HepG2 (cell line): ENCODE data around the gene WBP1. TPM values are rescaled to one million over a fixed set of nuclear protein-coding genes. Genes with fewer than 3 reads are reported as not detected.
A peak's percentile ranks its signal among the peaks of the same experiment; 100 is the strongest.

Experiments
- AGO1 ChIP-seq: fragments of 200-400 bp; formaldehyde crosslinking; IDR thresholded peaks from 2 replicates; pipeline ENCODE4 v1.6.1; 2017; ENCODE audit warnings: mild to moderate bottlenecking, low read depth, low read length, moderate library complexity; ENCODE audit not compliant: poor library complexity, severe bottlenecking
- NAIF1 ChIP-seq: sonication (generic); formaldehyde crosslinking; IDR thresholded peaks from 2 replicates; pipeline ENCODE4 v1.5.0; 2020; ENCODE audit warnings: mild to moderate bottlenecking, missing genetic modification reagents, borderline replicate concordance
- NFKBIZ ChIP-seq: IDR thresholded peaks from 2 replicates; pipeline ENCODE4 v1.6.1; 2018; ENCODE audit warnings: missing genetic modification reagents, missing compliant biosample characterization
- RNF2 ChIP-seq: fragments of 450-650 bp; conservative IDR thresholded peaks from 2 replicates; pipeline ENCODE4 v1.6.1; 2016; ENCODE audit warnings: low read depth
- SATB2 ChIP-seq: sonication (generic); formaldehyde crosslinking; IDR thresholded peaks from 2 replicates; pipeline ENCODE4 v1.5.0; 2020; ENCODE audit warnings: missing genetic modification reagents
- TCF12 ChIP-seq, 2 experiments: fragments of 450-650 bp in 1 of 2; sonication (generic) in 1 of 2; formaldehyde crosslinking in 1 of 2; IDR thresholded peaks; 2 replicates each; pipeline versions ENCODE4 v1.6.1 to v1.8.0; 2017 to 2022; ENCODE audit warnings: antibody characterized with exemption in 1 of 2, mild to moderate bottlenecking in 1 of 2, missing genetic modification reagents in 1 of 2, moderate library complexity in 1 of 2
- ZNF333 ChIP-seq: sonication (generic); formaldehyde crosslinking; IDR thresholded peaks from 2 replicates; pipeline ENCODE4 v1.4.0; 2020; ENCODE audit warnings: mild to moderate bottlenecking, missing genetic modification reagents, borderline replicate concordance
- ZNF335 ChIP-seq: sonication (generic); formaldehyde crosslinking; IDR thresholded peaks from 2 replicates; pipeline ENCODE4 v1.4.0; 2020; ENCODE audit warnings: missing genetic modification reagents
- ZNF570 ChIP-seq: sonication (generic); formaldehyde crosslinking; IDR thresholded peaks from 2 replicates; pipeline ENCODE4 v1.4.0; 2020; ENCODE audit warnings: mild to moderate bottlenecking, missing genetic modification reagents, borderline replicate concordance
- ZNF605 ChIP-seq: sonication (generic); formaldehyde crosslinking; IDR thresholded peaks from 2 replicates; pipeline ENCODE4 v1.8.0; 2022; ENCODE audit warnings: mild to moderate bottlenecking, missing genetic modification reagents
- ZNF766 ChIP-seq: sonication (generic); formaldehyde crosslinking; IDR thresholded peaks from 2 replicates; pipeline ENCODE4 v1.5.0; 2020; ENCODE audit warnings: missing genetic modification reagents, borderline replicate concordance
- polyA plus RNA-seq, 8 experiments: library from polyadenylated mRNA; depleted of rRNA in 3 of 8; stranded (reverse) in 7 of 8; unstranded in 1 of 8; fragments of >200 nt; fragmentation: Illumina TruSeq in 4 of 8; extraction: Trizol in 4 of 8; gene quantifications; 2 replicates each; pipeline versions ENCODE4 v1.2.1 to v1.2.3, GENCODE V29; 2011 to 2016; ENCODE audit warnings: low read depth in 4 of 8, missing spikeins in 1 of 8, mixed read lengths in 1 of 8; ENCODE audit not compliant: insufficient read depth in 1 of 8
- total RNA-seq, 5 experiments: library from RNA; depleted of rRNA; stranded (reverse); fragments of >200 nt; fragmentation: Illumina TruSeq; extraction: Trizol; gene quantifications; 2 replicates each; pipeline ENCODE4 v1.2.3, GENCODE V29; 2016; ENCODE audit warnings: low read depth in 1 of 5
- TF ChIP-seq, protein P1 (sequence below): sonication (generic); formaldehyde crosslinking; IDR thresholded peaks from 2 replicates; pipeline ENCODE4 v1.8.0; 2022; ENCODE audit warnings: mild to moderate bottlenecking, missing genetic modification reagents
- TF ChIP-seq, protein P2 (sequence below), 2 experiments: fragments of 450-650 bp in 1 of 2; sonication (generic) in 1 of 2; formaldehyde crosslinking in 1 of 2; IDR thresholded peaks; 2 replicates each; pipeline versions ENCODE4 v1.6.1 to v1.8.0; 2016 to 2022; ENCODE audit warnings: antibody characterized with exemption in 1 of 2, mild to moderate bottlenecking in 1 of 2, missing genetic modification reagents in 1 of 2
- TF ChIP-seq, protein P3 (sequence below): sonication (generic); formaldehyde crosslinking; conservative IDR thresholded peaks from 2 replicates; pipeline ENCODE4 v1.4.0; 2020; ENCODE audit warnings: missing genetic modification reagents

The WBP1 gene
- total and polyA plus RNA-seq, 2 of the 13 experiments (the other 11 are each of a cell fraction or from before 2014, with no cell fraction given), result 38.8 to 85.7 TPM

DNA sequence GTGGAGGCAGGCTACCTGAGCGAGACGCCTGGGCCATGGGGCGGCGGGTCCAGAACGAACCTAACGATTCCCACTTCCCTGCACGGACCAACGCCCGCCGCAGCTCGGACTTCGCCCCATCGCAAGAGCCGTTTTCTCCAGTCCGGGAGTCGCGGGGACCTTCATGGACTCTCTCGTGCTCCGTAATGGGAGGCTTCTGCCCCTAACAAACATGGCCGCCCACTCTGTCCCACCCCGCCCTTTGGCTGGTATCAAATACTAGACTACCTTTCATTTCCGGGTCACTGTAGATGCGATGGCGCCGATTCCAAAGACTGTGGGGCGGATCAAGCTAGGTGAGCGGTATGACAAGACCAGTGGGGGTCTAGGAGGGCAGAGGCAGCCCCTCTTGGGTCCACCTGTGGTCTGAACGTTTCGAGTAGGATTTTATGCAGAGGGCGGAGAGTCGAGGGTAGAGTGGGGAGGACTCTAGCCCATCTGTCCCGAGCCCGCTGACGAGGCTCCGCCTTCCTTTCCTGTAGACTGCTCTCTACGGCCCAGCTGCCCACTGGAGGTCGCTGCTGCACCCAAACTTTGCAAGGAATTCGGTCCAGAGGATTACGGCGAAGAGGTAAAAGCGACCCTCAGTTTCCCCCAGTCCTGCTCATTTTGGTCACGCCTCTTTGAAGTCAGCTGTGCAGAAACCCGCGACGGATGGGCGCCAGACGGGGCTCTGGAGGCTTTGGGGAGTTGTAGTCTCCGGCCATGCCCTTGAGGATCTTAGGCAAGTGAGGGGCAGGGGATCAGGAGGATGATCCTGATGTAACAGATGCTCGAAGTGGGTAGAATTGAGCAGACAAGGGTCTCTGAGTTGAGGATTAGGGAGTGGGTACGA is 24.8 kb downstream of the WBP1 start, which contains the start of the genes CCDC142 and TTC31 (continued):
- no peak for TF ChIP-seq ZNF570 (CRISPR knock-in tag)
- TF ChIP-seq RNF2, result no peak
- TF ChIP-seq SATB2 (CRISPR knock-in tag), result no peak; the same call in 1 of the 2 replicates
- peak; percentile 93 for TF ChIP-seq ZNF335 (CRISPR knock-in tag)
- peak; percentile 58; the same call in 1 of the 2 replicates for TF ChIP-seq ZNF766 (CRISPR knock-in tag)
- TF ChIP-seq NFKBIZ (CRISPR knock-in tag), result peak; percentile 29
- TF ChIP-seq TCF12 (IDR thresholded peaks at IDR 0.05), result no peak
- no peak; the same call in 1 of the 2 replicates for TF ChIP-seq TCF12 (CRISPR knock-in tag; IDR thresholded peaks at IDR 0.05)
- peak; percentile 98 for TF ChIP-seq ZNF605 (CRISPR knock-in tag)
- TF ChIP-seq, protein P1, sequence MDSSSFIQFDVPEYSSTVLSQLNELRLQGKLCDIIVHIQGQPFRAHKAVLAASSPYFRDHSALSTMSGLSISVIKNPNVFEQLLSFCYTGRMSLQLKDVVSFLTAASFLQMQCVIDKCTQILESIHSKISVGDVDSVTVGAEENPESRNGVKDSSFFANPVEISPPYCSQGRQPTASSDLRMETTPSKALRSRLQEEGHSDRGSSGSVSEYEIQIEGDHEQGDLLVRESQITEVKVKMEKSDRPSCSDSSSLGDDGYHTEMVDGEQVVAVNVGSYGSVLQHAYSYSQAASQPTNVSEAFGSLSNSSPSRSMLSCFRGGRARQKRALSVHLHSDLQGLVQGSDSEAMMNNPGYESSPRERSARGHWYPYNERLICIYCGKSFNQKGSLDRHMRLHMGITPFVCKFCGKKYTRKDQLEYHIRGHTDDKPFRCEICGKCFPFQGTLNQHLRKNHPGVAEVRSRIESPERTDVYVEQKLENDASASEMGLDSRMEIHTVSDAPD (CRISPR knock-in tag), result peak; percentile 83
- no peak for TF ChIP-seq NAIF1
- TF ChIP-seq ZNF333 (CRISPR knock-in tag), result peak; percentile 30; the same call in 1 of the 2 replicates
- TF ChIP-seq, protein P2, sequence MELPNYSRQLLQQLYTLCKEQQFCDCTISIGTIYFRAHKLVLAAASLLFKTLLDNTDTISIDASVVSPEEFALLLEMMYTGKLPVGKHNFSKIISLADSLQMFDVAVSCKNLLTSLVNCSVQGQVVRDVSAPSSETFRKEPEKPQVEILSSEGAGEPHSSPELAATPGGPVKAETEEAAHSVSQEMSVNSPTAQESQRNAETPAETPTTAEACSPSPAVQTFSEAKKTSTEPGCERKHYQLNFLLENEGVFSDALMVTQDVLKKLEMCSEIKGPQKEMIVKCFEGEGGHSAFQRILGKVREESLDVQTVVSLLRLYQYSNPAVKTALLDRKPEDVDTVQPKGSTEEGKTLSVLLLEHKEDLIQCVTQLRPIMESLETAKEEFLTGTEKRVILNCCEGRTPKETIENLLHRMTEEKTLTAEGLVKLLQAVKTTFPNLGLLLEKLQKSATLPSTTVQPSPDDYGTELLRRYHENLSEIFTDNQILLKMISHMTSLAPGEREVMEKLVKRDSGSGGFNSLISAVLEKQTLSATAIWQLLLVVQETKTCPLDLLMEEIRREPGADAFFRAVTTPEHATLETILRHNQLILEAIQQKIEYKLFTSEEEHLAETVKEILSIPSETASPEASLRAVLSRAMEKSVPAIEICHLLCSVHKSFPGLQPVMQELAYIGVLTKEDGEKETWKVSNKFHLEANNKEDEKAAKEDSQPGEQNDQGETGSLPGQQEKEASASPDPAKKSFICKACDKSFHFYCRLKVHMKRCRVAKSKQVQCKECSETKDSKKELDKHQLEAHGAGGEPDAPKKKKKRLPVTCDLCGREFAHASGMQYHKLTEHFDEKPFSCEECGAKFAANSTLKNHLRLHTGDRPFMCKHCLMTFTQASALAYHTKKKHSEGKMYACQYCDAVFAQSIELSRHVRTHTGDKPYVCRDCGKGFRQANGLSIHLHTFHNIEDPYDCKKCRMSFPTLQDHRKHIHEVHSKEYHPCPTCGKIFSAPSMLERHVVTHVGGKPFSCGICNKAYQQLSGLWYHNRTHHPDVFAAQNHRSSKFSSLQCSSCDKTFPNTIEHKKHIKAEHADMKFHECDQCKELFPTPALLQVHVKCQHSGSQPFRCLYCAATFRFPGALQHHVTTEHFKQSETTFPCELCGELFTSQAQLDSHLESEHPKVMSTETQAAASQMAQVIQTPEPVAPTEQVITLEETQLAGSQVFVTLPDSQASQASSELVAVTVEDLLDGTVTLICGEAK (IDR thresholded peaks at IDR 0.05), result peak; percentile 55
- TF ChIP-seq, protein P2 (CRISPR knock-in tag; IDR thresholded peaks at IDR 0.05), result peak; percentile 64; the same call in 1 of the 2 replicates
- peak; percentile 44 for TF ChIP-seq AGO1
- TF ChIP-seq, protein P3, sequence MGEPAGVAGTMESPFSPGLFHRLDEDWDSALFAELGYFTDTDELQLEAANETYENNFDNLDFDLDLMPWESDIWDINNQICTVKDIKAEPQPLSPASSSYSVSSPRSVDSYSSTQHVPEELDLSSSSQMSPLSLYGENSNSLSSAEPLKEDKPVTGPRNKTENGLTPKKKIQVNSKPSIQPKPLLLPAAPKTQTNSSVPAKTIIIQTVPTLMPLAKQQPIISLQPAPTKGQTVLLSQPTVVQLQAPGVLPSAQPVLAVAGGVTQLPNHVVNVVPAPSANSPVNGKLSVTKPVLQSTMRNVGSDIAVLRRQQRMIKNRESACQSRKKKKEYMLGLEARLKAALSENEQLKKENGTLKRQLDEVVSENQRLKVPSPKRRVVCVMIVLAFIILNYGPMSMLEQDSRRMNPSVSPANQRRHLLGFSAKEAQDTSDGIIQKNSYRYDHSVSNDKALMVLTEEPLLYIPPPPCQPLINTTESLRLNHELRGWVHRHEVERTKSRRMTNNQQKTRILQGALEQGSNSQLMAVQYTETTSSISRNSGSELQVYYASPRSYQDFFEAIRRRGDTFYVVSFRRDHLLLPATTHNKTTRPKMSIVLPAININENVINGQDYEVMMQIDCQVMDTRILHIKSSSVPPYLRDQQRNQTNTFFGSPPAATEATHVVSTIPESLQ (CRISPR knock-in tag), result no peak
